HG03521 (cell line): ENCODE measurements around the gene CTNS.
A peak's percentile ranks its signal among the peaks of the same experiment; 100 is the strongest.

Experiments
- ATAC-seq: cut with Tn5 transposase; IDR thresholded peaks from one replicate; pipeline ENCODE4 v1.9.1; 2021; ENCODE audit warnings: mild to moderate bottlenecking, moderate library complexity; ENCODE audit not compliant: unreplicated experiment

The CTNS gene

GRCh38 chr17:3636154-3636907 lies at the start of gene CTNS, which contains the start of gene SHPK:
TSS of gene CTNS (plus strand) at chr17:3636760. CDS start at chr17:3640207, 3,447 bp downstream.
TSS of gene SHPK (minus strand) at chr17:3636250. CDS start at chr17:3636219, 31 bp downstream.
- peak; percentile 95 for ATAC-seq

- no peak for ATAC-seq
Observed at GRCh38 chr17:3589784-3590183, 46.8 kb upstream of the CTNS start.

- ATAC-seq, result no peak
Observed at GRCh38 chr17:3590231-3590630, 46.3 kb upstream of the CTNS start.

GRCh38 chr17:3590768-3591167 lies 45.8 kb upstream of the CTNS start:
- no peak for ATAC-seq

GRCh38 chr17:3592216-3592860 lies 44.2 kb upstream of the CTNS start:
- no peak for ATAC-seq

- no peak for ATAC-seq
Observed at GRCh38 chr17:3593384-3593783, 43.2 kb upstream of the CTNS start.

DNA sequence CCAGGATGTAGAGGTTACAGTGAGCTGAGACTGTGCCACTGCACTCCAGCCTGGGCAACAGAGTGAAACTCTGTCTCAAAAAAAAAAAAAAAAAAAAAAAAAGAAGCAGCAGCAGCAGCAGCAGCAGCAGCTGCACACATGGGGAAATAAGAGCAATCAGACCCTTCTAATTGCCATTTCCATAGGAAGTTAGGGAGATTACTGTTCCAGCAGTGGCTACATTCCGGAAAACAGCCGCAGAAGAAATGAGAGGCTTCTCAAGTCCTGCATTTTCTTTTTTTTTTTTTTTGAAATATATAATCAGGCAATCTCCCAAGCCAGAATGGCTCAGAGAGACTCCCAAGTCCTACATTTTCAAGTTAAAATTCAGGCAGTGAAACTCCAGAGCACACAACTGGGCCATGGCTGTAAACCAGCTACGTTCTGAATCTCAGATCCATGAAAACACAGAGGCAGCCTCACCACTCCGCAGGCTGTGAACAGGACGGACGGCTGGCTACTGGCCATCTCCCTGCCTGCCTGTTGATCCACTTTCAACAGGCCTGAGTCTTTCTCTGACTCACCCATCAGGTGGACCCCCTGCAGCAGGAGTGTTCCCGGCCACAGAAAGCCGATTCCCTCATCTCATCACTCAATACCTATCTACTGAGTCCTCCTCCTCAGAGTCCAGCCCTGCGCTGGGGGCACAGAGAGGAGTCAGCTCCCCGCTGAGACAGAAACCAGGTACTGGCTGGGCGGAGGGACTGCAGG lies 42.3 kb upstream of the CTNS start:
- ATAC-seq, result no peak

DNA sequence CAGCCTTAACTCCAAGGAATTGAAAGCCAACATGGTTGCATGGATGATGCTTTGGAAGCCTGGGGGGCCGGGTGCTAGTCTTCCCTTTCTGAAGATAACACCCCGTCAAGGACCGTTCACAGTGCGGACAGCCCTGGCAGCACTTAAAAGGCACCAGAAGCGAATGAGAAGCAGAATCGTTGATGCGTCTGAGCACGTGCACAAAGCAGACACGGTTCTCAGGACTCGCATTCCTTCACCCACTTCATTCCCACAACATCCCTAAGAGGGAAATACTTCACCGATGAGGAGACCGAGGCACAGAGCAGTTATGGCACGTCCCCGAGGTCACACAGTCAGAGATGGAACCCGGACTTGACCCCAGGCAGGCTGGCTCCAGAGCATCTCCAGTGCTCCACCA lies 41.6 kb upstream of the CTNS start:
- ATAC-seq, result no peak

DNA sequence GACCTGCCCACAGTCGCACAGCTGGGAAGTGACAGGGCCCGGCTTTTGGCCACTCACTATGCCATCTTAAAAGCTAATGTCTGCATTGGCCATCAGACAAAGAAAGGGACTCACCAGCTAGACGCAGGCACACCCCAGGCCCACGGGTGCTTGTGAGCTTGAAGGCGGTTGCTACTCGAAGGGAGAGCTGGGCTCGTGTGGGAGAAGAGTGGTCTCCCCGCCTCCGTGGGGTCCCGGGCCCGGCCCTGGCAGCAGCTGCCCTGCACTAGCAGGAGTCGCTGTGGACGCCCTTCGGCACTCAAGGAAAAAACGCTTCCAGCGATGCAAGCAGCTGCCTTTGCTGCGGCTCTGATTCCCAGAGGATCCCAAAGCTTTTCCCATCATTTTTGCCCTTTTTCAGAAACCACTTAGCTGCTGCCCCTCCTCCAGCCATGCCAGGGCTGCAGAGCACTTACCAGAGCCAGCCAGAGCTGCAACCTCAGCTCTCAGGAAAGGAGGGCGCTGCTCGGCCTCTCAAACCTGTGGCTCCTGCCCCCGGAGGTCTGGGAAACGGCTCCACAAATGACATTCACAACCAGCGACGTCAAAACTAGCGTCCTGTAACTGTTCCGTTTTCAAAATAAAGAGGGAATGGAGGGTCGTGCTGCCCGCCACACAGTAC lies 39.6 kb upstream of the CTNS start:
- no peak for ATAC-seq

GRCh38 chr17:3598078-3598477 lies 38.5 kb upstream of the CTNS start:
- no peak for ATAC-seq

DNA sequence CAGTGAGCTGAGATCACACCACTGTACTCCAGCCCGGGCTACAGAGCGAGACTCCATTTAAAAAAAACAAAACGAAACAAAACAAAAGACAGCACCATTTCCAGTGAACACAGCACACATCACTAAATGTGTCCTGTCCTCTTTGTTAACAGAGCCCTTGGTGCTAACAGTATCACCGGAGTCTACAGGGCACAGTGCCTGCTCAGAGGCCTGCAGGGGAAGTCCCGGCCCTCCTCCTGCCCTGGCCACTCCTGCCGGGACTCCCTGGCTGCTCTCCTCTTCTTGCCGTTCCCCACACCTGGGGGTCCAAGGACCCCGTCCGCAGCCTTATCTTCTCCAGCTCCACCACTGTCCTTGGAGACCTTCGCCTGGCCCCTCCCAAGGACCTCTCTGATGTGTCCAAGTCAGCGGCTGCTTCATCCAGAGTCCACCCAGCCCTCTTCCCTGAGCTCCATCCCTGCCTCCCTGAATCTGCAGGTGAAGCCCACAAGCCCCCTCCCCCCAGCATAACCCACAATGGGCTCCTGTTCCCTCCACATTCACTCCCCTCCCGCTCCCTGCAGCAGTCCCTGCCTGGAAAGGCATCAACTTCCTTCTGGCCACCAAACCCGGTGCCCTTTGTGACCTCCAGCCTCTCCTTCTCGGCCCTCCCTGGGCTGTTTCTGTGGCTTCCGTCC lies 35.9 kb upstream of the CTNS start:
- ATAC-seq, result no peak

- ATAC-seq, result no peak
Observed at GRCh38 chr17:3602499-3602898, 34.1 kb upstream of the CTNS start.

- ATAC-seq, result no peak
Observed at GRCh38 chr17:3603119-3603869, 33.3 kb upstream of the CTNS start.

DNA sequence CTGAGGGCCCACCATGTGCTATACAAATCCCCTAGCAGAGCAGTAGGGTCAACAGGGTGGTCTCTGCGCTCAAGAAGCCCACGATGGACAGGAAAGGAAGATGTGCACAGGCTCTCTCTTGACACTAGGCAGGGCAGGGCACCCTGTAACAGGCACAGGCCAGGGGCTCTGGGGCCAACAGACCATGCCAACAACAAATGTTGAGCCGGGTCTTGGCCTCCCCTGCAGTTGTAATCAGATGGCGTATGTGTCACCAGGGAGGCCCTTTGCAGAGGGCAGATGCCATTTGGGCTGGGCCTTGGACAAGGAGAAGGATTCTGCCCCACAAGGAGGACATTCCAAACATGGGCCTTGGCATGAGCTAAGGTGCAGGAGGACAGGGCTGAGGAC lies 32.7 kb upstream of the CTNS start:
- ATAC-seq, result no peak

GRCh38 chr17:3609689-3610088 lies 26.9 kb upstream of the CTNS start:
- ATAC-seq, result no peak

DNA sequence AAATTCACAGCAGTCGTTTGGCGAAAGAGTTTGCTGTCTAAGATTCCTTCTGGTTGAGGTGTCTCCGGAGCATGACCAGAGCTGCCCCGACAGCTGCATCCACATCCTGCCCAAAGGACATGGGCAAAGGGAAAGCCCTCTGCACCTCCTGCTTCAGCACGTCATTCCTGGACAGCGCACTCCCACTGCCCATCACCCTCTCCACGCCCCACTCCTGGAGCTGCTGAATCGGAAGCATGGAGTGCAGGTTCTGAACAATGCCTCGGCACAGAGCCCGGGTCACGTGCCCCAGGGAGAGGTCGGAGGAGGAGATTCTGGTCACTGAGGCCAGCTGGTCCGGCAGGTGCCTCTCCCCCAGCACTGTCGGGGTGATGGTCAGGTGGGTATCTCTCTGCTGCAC lies 26.0 kb upstream of the CTNS start:
- no peak for ATAC-seq

DNA sequence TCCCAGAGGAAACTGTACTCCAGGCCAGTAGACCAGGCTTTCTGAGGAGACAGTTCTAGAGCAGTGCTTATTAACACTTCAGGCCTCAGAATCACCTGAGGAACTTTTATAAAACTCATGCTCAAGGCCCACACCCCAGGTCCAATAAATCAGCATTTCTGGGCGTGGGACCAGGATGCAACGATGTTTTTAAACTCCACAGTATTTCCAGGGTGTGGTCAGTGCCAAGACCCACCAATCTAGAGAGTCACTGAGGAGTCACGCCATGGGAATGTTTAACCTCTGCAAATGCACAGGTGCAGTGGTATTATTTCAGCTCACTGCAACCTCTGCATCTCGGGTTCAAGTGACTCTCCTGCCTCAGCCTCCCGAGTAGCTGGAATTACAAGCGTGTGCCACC lies 23.4 kb upstream of the CTNS start:
- no peak for ATAC-seq

DNA sequence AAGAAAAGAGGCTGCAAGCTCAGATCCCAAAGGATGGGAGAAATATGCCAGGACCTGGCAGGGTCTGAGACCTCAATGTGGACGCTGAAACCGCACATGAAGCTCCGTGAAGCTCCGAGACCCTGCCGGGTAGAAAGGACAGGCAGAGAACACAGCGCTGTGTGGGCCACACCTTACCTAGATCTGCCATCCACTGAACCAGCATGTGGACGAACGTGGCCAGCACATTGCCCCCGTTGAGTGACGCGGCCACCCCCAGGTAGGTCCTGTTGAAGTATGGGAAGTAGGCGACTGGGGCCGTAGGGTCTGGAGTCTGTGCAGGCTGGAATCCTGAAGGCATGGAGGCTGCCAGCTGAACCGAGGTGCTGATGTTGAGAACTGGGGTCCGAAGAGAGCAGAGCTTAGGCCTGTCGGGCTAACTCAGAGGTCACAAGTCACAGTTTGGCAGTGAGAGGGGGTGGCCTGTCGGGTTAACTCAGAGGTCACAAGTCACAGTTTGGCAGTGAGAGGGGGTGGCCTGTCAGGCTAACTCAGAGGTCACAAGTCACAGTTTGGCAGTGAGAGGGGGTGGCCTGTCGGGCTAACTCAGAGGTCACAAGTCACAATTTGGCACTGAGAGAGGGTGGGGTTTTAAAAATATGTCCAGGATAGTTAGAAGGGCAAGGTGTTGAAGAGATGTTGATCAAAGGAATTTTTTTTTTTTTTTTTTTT lies 21.2 kb upstream of the CTNS start:
- no peak for ATAC-seq

- no peak for ATAC-seq
Observed at GRCh38 chr17:3621146-3621720, 15.3 kb upstream of the CTNS start.
